ENCODE measurements around the gene LGALS3BP.
"Not testable (repeated sequence)": the region's sequence is repeated elsewhere in the genome, so short reads cannot be mapped to it uniquely, and the experiment has no call there.

- TF ChIP-seq CTCF (IDR thresholded peaks at IDR 0.05; ENCODE audit: insufficient read depth, low read length, poor library complexity, severe bottlenecking); EZH2phosphoT487 (conservative IDR thresholded peaks at IDR 0.05; ENCODE audit: low read length): not testable (repeated sequence)
These were observed 42.2 kb upstream of the LGALS3BP start for GRCh38 chr17:79021929-79022328.

All from SU-DHL-6 (cell line).